HepG2 (cell line): Measurements from ENCODE around the gene ADPRHL1. TPM values are rescaled to one million over a fixed set of nuclear protein-coding genes. Genes with fewer than 3 reads are reported as not detected.

Source experiments
- ATAC-seq: fragments of 200-7000 bp; cut with Tn5 transposase; 3 replicates; pipeline ENCODE4 v1.9.1; 2020; ENCODE audit warnings: mild to moderate bottlenecking, moderate library complexity
- BruUV-seq: library from RNA; stranded (reverse); fragments of 400-500 nt; replicated peaks from 2 replicates; lab custom pipeline; 2021; lab: Mats Ljungman, UMichigan
- CTCF ChIA-PET: fragments of 300-600 bp; formaldehyde crosslinking; extraction: SDS; loops from one replicate; lab custom pipeline; 2021; ENCODE audit warnings: low total read pairs, inconsistent platforms, low intra/inter-chr PET ratio; lab: Yijun Ruan, JAX
- POLR2A ChIA-PET: fragments of 350-600 bp; sonication (Branson Sonifier 250); formaldehyde crosslinking; loops from one replicate; lab custom pipeline; 2020; ENCODE audit warnings: antibody characterized with exemption, inconsistent platforms; lab: Yijun Ruan, JAX
- DNase-seq: peaks from one replicate; pipeline ENCODE4 v3.0.0-alpha.2; 2015; ENCODE audit warnings: low spot score
- FAIRE-seq: peaks from 3 replicates; lab custom pipeline; 2011; peaks lifted over from hg19 to GRCh38; lab: Jason Lieb, UNC
- H2AFZ ChIP-seq: one replicate; pipeline ENCODE4 v1.6.1; 2011; ENCODE audit warnings: low read length, inconsistent platforms
- H3K27ac ChIP-seq: fragments of 300-600 bp; 3 replicates; pipeline ENCODE4 v1.8.0; 2011; ENCODE audit warnings: mixed run types, mild to moderate bottlenecking, mixed read lengths, low read length, inconsistent platforms; ENCODE audit not compliant: insufficient read depth; ENCODE audit errors: extremely low read length
- H3K27me3 ChIP-seq, 2 experiments: fragments of 200-600 bp in 1 of 2; 2 replicates in 1 of 2; 3 replicates in 1 of 2; pipeline versions ENCODE4 v1.6.0 to v1.8.0; 2011; ENCODE audit warnings: low read length in 2 of 2, mild to moderate bottlenecking in 2 of 2, moderate library complexity in 2 of 2, inconsistent platforms in 1 of 2; ENCODE audit not compliant: insufficient read depth in 2 of 2, control insufficient read depth in 1 of 2
- H3K36me3 ChIP-seq, 2 experiments: fragments of 200-600 bp in 1 of 2; replicated peaks in 1 of 2; 2 replicates in 1 of 2; 3 replicates in 1 of 2; pipeline versions ENCODE4 v1.5.1 to v1.8.0; 2011; ENCODE audit warnings: low read length in 2 of 2, inconsistent platforms in 1 of 2; ENCODE audit not compliant: insufficient read depth in 2 of 2, control insufficient read depth in 1 of 2
- H3K4me1 ChIP-seq: 2 replicates; pipeline ENCODE4 v1.5.1; 2012; ENCODE audit warnings: low read length, inconsistent platforms; ENCODE audit not compliant: insufficient read depth
- H3K4me2 ChIP-seq: 2 replicates; pipeline ENCODE4 v1.6.0; 2011; ENCODE audit warnings: low read depth, low read length, inconsistent platforms
- H3K4me3 ChIP-seq, 3 experiments: fragments of 200-600 bp in 1 of 3; sonication (generic), shearing (Covaris generic) in 1 of 3; replicated peaks in 1 of 3; 2 replicates each; pipeline ENCODE4 v1.5.1; 2011 to 2016; ENCODE audit warnings: low read length in 3 of 3, inconsistent platforms in 2 of 3, low read depth in 2 of 3, mild to moderate bottlenecking in 2 of 3, control low read depth in 1 of 3, mixed read lengths in 1 of 3; ENCODE audit not compliant: insufficient read depth in 1 of 3
- H3K79me2 ChIP-seq: one replicate; pipeline ENCODE4 v1.6.1; 2011; ENCODE audit warnings: low read length, inconsistent platforms; ENCODE audit not compliant: insufficient read depth
- H3K9ac ChIP-seq: 2 replicates; pipeline ENCODE4 v1.6.0; 2011; ENCODE audit warnings: mild to moderate bottlenecking, low read depth, low read length, inconsistent platforms; ENCODE audit not compliant: insufficient read depth
- H3K9me3 ChIP-seq: 2 replicates; pipeline ENCODE4 v1.5.1; 2012; ENCODE audit warnings: mild to moderate bottlenecking, low read length
- H4K20me1 ChIP-seq: 2 replicates; pipeline ENCODE4 v1.6.0; 2011; ENCODE audit warnings: inconsistent platforms, mild to moderate bottlenecking, low read length, moderate library complexity; ENCODE audit not compliant: insufficient read depth
- WGBS: methylation state at CpG from one replicate; pipeline ENCODE4 v1.1.6; 2017; ENCODE audit warnings: low lambda C conversion rate; 5-methylcytosine and 5-hydroxymethylcytosine counted together
- in situ Hi-C: cut with HindIII; loops from 2 replicates; pipeline ENCODE4 v1.10.0; 2017; ENCODE audit warnings: low pct_unique_long_range_greater_than_20kb; ENCODE audit not compliant: extremely low pct_ligation_motif_present
- intact Hi-C: fragments of 100-400 bp; cut with micrococcal nuclease; formaldehyde crosslinking; loops from one replicate; pipeline ENCODE4 v1.10.0; 2022; ENCODE audit not compliant: unreplicated experiment
- polyA plus RNA-seq, 8 experiments: library from polyadenylated mRNA; depleted of rRNA in 3 of 8; stranded (reverse) in 7 of 8; unstranded in 1 of 8; fragments of >200 nt; fragmentation: Illumina TruSeq in 4 of 8; extraction: Trizol in 4 of 8; gene quantifications; 2 replicates each; pipeline versions ENCODE4 v1.2.1 to v1.2.3, GENCODE V29; 2011 to 2016; ENCODE audit warnings: low read depth in 4 of 8, missing spikeins in 1 of 8, mixed read lengths in 1 of 8; ENCODE audit not compliant: insufficient read depth in 1 of 8
- total RNA-seq, 5 experiments: library from RNA; depleted of rRNA; stranded (reverse); fragments of >200 nt; fragmentation: Illumina TruSeq; extraction: Trizol; gene quantifications; 2 replicates each; pipeline ENCODE4 v1.2.3, GENCODE V29; 2016; ENCODE audit warnings: low read depth in 1 of 5
- TF ChIP-seq, protein P1 (sequence below): fragments of 450-650 bp; IDR thresholded peaks from 2 replicates; pipeline ENCODE4 v1.6.1; 2016
- TF ChIP-seq, protein P2 (sequence below): sonication (generic); formaldehyde crosslinking; IDR thresholded peaks from 2 replicates; pipeline ENCODE4 v1.4.0; 2020; ENCODE audit warnings: mild to moderate bottlenecking, missing genetic modification reagents

Gene ADPRHL1
- total and polyA plus RNA-seq, 2 of the 13 experiments (the other 11 are each of a cell fraction or from before 2014, with no cell fraction given) = 0.34 to 0.40 TPM

DNA sequence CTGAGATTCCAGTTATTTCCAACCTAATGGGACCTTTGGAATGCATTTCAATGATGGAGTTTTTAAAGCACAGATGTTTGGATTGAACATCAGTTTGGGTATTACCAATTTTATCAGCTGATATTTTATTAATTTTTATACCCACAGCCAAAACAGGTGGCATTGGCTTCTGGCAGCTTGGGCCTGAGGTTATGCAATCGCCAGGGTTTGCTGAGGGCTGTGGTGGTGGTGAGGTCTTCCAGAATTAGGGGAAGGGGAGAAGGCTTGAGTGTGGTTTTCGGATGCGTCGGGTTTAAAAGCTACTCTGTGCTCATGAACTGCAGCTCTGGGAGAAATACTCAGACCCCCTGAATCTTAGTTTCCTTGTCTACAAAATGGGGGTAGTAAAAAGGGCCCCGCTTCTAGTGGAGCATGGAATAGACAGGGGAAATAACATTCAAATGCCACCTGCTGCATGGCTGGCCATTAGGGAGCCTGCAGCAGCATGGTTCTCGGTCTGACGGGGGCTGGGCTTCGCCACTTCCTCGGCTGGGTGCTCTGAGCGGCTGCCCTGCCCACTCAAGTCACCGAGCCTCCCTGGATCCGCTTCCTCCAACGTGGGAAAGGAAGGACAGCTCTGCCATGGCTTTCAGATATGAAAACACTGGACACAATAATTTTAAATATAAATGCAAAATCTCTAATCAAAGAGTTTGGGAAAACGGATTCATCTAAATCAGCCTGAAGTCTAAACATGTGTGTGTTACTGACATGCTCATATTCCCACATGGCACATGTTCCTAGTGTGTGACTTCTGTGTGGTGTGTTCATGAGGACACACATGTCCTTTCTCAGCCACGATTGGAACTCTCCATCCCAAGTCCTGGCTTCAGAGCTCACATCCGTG, 35.2 kb downstream of the ADPRHL1 start:
- Histone ChIP-seq H2AFZ (no peak overlapping the region), H3K4me2 (no peak overlapping the region), H3K4me1 (no peaks in the 10 kb centered on the region), H3K79me2 (no peaks in the 10 kb centered on the region), H4K20me1 (no peaks in the 10 kb centered on the region), H3K36me3 (no peaks in the 10 kb centered on the region), H3K4me3 (no peak overlapping the region), H3K27me3 (peaks cover 15 to 74% of the 10 kb centered on the region in 2 experiments), H3K9me3 (no peaks in the 10 kb centered on the region), H3K9ac (no peak overlapping the region), H3K27ac (no peak overlapping the region)
- DNase-seq (no peak), FAIRE-seq (no peak), ATAC-seq (no peak)
- TF ChIP-seq, protein P1, sequence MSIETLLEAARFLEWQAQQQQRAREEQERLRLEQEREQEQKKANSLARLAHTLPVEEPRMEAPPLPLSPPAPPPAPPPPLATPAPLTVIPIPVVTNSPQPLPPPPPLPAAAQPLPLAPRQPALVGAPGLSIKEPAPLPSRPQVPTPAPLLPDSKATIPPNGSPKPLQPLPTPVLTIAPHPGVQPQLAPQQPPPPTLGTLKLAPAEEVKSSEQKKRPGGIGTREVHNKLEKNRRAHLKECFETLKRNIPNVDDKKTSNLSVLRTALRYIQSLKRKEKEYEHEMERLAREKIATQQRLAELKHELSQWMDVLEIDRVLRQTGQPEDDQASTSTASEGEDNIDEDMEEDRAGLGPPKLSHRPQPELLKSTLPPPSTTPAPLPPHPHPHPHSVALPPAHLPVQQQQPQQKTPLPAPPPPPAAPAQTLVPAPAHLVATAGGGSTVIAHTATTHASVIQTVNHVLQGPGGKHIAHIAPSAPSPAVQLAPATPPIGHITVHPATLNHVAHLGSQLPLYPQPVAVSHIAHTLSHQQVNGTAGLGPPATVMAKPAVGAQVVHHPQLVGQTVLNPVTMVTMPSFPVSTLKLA = peak; percentile 91
- TF ChIP-seq, protein P2, sequence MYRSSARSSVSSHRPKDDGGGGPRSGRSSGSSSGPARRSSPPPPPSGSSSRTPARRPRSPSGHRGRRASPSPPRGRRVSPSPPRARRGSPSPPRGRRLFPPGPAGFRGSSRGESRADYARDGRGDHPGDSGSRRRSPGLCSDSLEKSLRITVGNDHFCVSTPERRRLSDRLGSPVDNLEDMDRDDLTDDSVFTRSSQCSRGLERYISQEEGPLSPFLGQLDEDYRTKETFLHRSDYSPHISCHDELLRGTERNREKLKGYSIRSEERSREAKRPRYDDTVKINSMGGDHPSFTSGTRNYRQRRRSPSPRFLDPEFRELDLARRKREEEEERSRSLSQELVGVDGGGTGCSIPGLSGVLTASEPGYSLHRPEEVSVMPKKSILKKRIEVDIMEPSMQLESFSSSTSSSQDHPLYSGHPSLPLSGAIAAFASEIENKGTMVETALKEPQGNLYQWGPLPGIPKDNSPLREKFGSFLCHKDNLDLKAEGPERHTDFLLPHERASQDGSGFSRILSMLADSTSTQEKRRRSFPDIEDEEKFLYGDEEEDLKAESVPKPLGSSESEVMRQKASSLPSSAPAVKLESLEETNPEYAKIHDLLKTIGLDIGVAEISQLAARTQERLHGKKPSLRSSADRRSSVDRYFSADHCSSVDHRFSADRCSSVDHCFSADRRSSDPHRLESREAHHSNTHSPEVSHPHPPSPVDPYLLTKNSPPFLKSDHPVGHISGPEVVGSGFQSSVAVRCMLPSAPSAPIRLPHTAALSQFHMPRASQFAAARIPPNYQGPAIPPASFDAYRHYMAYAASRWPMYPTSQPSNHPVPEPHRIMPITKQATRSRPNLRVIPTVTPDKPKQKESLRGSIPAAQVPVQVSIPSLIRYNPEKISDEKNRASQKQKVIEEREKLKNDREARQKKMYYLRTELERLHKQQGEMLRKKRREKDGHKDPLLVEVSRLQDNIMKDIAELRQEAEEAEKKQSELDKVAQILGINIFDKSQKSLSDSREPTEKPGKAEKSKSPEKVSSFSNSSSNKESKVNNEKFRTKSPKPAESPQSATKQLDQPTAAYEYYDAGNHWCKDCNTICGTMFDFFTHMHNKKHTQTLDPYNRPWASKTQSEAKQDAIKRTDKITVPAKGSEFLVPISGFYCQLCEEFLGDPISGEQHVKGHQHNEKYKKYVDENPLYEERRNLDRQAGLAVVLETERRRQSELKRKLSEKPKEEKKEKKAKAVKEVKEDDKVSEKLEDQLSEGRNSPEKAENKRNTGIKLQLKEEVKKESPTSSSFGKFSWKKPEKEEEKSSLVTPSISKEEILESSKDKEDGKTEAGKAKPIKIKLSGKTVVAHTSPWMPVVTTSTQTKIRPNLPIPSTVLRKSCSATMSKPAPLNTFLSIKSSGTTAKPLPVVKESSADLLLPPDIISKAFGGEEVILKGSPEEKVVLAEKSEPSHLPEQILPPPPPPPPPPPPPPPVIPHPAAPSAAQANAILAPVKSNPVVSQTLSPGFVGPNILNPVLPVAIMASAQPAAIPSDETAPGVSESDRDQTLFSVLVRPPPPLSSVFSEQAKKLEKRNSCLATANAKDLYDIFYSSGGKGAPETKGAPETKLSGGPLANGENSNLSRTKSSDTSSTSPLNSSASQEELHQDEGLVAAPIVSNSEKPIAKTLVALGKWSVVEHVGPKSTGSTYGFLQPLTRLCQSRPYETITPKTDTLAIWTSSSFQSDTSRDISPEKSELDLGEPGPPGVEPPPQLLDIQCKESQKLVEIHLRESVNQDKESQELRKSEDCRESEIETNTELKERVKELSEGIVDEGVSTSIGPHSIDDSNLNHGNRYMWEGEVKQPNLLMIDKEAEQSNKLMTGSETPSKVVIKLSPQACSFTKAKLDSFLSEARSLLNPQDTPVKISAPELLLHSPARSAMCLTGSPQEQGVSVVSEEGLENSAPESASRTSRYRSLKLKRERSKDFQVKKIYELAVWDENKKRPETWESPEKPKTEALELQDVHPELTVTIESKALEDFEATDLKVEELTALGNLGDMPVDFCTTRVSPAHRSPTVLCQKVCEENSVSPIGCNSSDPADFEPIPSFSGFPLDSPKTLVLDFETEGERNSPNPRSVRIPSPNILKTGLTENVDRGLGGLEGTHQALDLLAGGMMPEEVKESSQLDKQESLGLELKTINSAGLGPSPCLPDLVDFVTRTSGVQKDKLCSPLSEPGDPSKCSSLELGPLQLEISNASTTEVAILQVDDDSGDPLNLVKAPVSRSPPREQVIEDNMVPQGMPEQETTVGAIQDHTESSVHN (CRISPR knock-in tag) = no peak
- ChIA-PET CTCF (no interaction called here), POLR2A (no interaction called here)
- no TSS peak for BruUV-seq
- in situ Hi-C loops = no loop called here
- intact Hi-C loops = no loop called here
- WGBS = 42% methylated on average over 9 of the region's 16 CpGs
